Hematopoietic multipotent progenitor cell treated with erythropoietin and hydrocortisone succinate and interleukin-3 and kit ligand, for 15 days (in vitro differentiated cells): ENCODE measurements around the gene LHFPL5.

Experiments
- DNase-seq: peaks from one replicate; pipeline ENCODE4 v3.0.0-alpha.2; 2015; ENCODE audit warnings: low spot score

Gene LHFPL5

DNA sequence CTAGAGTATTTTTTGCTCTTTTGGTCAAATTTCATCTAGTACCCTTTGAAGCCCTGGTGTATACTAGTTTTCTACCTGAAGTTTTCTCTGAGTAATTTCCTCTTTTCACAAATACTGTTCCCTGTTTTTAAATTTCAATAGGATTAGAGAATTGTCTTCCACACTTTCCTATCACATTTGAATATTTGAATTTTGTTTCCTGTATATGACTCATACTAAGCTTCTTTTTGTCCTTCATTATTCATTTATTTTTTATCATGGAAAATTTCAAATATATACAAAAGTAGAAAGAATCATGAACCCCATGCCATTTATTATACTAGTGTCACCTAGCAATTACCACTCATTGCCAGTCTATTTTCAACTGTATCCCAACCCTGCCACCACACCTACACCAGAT, 52.7 kb downstream of the LHFPL5 start:
- no peak for DNase-seq

DNA sequence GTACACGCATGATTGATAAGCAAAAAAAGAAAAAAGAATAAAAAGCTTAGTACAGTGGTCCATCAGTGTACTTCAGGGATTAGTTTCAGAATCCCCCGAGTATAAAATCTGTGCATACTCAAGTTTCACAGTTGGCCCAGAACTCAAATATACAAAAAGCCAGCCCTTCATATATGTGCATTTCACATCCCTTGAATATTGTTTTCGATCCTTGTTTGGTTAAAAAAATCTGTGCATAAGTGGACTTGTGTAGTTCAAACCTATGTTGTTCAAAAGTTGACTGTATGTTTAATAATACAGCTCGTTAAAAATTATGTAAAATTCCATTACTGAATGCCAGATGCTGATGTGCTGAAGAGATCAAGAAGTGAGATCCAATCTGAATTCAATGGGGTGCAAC, 54.2 kb downstream of the LHFPL5 start:
- no peak for DNase-seq
